HG03442 (cell line): ENCODE data around the gene SH3GLB2.

Experiments used
- ATAC-seq: cut with Tn5 transposase; IDR thresholded peaks from one replicate; pipeline ENCODE4 v1.9.1; 2021; ENCODE audit warnings: mild to moderate bottlenecking, moderate library complexity; ENCODE audit not compliant: unreplicated experiment

SH3GLB2 gene

DNA sequence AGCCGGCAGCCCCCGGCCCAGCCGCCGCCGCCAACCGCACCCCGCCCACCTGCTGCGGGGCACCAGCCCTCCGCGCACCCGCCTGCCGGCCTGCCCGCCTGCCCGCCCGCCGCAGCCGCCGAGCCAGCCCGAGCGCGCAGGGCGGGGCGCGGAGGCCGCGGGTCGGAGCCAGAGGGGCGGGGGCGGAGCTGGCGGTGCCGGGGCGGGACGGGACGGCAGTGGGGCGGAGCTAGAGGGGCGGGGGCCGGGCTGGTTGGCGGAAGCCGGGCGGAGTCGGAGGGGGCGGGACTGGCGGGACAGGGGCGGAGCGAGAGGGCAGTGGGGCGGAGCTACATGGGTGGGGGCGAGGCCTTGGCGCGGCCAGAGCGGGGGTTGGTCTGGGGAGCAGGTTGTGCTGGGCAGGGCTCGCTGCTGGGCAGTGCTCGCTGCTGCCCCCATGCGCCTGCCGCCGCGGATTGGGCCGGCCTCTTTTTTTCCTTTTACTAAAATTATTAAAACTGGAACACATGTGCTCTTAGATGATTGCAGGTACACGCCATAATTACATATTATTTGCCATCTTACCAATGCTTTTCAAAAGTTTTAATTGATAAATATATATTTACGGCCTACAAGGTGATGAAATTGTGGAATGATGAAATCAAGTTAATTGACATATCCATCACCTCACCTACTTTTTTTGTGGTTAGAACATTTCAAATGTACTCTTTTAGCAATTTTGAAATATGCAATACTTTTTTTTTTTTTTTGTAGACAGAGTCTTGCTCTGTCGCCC is at the start of gene SH3GLB2:
Gene SH3GLB2, minus strand, starts transcription at position 140 of the 775 bp plus-strand sequence. CDS start 177 bp downstream, outside the sequence.
- peak; percentile 71 for ATAC-seq

- no peak for ATAC-seq
Observed at GRCh38 chr9:129077236-129077635, 49.1 kb upstream of the SH3GLB2 start.

- ATAC-seq: no peak
Observed at GRCh38 chr9:129076640-129077037, 48.5 kb upstream of the SH3GLB2 start.

GRCh38 chr9:129075996-129076639 is 48.0 kb upstream of the SH3GLB2 start:
- no peak for ATAC-seq

DNA sequence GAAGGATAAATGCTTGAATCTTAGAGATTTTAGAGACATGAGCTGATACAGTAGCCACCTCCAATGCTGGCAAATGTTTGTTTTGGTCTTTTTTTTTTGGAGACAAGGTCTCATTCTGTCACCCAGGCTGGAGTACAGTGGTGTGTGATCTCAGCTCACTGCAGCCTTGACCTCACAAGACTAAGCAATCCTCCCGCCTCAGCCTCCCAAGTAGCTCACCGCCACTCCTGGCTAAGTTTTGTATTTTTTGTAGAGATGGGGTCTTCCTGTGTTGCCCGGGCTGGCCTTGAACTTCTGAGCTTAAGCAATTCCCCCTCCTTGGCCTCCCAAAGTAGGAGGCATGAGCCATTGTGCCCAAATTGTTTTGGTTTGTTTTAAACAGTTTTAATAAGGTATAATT is 46.0 kb upstream of the SH3GLB2 start:
- ATAC-seq: no peak

- no peak for ATAC-seq
Observed at GRCh38 chr9:129073404-129073803, 45.3 kb upstream of the SH3GLB2 start.

DNA sequence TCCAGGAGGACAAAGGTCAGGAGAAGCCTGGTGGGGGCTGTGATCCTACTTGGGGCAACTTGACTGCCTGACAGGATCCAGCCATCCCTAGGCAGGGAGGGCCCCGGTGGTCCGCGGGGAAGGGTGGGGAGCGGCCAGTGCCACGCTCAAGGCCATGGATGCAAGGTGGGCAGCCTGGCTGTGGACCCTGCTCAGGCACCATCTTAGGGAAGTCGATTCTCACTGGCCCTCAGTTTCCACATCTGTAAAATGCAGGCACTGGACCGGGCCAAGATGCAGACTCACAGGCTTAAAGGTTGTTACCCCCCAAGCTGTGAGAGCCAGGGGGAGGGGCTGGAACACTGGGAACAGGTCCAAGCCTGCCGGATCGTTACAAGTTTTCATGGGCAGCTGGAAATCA is 44.0 kb upstream of the SH3GLB2 start:
- no peak for ATAC-seq

DNA sequence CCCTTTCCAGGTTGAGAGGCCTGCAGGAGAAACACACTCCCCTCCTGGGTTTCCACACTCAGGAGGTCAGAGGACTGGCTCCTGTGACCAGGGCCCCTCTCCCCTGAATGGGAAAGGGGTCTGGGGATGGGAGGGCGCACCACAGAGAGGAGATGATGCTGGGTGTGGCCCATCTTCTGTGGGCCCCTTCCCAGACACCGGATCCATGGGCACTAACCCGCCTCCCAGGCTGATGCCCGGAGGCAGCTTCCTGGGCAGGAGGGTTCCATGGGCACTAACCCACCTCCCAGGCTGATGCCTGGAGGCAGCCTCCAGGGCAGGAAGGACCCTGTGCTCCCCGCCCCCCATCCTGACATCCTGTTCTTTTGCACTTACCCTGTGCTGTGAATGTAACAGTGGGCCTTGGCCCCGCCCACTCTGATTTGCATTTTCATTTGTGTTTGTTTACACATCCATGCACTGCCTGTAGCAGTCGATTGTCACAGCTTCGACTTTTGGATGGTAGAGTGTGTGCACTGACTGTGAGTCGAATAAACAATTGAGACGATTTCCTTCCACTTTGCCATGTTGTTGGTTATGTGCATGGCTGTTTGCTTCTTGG is 43.5 kb upstream of the SH3GLB2 start:
- ATAC-seq: no peak

DNA sequence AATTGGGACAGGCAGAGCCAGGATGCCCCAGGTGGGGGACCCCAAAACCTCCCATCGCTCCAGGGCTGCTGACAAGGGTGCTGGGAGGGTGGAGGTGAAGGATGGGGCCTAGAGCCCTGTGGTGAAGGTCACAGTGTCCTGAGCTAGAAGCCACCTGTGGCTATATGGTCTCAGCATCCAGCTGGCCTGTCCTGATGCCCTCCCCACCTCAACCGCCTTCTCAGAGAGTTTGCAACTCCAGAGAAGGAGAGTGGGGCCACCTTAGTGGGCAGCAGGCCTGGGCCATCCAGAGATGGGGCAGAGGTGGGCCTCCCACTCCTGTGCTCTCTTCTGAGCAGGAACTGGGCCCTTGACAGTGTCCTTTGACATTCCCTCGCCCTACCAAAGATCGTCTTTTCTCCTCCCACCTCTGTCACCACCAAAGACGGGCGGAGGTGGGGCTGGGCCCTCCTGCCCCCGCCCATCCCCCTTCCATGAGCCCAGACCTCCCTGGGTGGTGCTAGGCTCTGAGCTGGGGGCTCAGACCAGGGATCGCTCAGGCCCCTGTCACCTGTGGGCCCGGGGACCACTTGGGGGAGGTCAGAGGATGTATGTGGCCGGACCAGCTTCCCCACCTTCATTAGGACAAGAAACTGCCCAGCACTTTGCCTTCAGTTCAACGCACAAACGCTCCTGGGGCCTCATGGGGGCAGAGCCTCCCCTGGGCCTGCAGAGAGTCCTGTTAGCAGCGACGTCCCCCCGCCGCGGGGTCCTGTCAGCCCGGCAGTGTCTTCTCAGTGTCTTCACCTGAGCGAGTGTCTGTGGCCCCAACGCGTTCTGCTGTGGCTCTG is 42.8 kb upstream of the SH3GLB2 start:
- ATAC-seq: no peak

GRCh38 chr9:129069862-129070641 is 41.9 kb upstream of the SH3GLB2 start:
- ATAC-seq: no peak

DNA sequence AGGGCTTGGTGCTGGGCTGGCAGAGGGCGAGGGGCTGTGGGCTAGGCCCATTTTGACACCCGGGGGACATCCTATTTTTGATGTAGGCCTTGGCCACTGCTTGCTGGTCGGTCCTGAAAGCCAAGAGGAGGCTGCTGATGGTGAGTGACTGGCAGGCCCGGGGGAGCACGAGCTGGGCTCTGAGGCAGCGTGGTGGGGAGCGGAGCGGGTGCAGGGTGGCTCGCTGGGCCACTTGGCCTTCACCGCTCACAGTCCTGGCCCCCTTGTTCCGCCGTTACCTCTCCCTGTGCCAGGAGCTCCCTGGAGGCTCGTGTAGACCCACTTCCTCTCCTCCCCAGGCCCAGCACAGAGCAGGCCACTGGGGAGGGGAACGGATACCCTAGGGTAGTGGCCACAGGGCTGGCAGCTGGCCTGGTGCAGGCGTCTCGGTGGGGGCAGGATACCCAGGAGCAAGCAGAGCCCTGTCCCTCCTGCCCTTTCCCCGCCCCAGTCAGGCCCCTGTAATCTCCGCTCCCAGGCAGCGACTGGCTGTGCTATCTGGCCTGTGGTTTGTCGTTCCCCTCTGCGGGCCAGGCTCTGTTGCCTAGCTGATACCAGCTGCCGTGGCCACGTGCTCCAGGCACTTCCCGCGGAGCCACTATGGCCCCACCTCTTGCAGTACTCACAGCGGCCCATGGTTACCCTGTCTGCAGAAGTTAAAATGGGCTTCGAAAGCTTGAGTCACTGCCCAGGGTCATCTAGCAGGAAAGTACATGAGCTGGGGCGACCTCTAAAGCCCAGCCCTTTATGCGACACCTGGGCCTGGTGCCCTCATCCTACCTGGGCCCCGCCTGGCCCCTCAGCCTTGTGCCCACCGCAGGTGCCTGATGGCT is 41.1 kb upstream of the SH3GLB2 start:
- no peak for ATAC-seq

GRCh38 chr9:129068110-129068509 is 40.0 kb upstream of the SH3GLB2 start:
- no peak for ATAC-seq

DNA sequence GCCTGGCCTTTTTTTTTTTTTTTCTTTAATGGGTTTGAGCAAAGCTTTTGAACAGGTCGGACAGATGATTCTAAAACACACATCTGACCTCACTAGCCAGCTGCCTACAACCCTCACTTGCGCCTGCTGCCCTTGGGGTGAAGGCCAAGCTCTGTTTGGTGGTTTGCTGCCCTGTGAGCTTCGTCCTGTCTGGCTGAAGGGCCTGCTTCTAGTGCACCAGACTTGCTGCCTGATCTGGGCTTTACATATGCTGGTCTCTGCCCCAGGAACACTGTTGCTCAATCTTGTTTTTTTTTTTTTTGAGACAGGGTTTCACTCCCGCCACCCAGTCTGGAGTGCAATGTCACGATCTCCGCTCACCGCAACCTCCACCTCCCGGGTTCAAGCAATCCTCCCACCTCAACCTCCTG is 36.4 kb upstream of the SH3GLB2 start:
- no peak for ATAC-seq

- ATAC-seq: no peak
Observed at GRCh38 chr9:129063061-129063460, 34.9 kb upstream of the SH3GLB2 start.

GRCh38 chr9:129060991-129061390 is 32.9 kb upstream of the SH3GLB2 start:
- no peak for ATAC-seq

DNA sequence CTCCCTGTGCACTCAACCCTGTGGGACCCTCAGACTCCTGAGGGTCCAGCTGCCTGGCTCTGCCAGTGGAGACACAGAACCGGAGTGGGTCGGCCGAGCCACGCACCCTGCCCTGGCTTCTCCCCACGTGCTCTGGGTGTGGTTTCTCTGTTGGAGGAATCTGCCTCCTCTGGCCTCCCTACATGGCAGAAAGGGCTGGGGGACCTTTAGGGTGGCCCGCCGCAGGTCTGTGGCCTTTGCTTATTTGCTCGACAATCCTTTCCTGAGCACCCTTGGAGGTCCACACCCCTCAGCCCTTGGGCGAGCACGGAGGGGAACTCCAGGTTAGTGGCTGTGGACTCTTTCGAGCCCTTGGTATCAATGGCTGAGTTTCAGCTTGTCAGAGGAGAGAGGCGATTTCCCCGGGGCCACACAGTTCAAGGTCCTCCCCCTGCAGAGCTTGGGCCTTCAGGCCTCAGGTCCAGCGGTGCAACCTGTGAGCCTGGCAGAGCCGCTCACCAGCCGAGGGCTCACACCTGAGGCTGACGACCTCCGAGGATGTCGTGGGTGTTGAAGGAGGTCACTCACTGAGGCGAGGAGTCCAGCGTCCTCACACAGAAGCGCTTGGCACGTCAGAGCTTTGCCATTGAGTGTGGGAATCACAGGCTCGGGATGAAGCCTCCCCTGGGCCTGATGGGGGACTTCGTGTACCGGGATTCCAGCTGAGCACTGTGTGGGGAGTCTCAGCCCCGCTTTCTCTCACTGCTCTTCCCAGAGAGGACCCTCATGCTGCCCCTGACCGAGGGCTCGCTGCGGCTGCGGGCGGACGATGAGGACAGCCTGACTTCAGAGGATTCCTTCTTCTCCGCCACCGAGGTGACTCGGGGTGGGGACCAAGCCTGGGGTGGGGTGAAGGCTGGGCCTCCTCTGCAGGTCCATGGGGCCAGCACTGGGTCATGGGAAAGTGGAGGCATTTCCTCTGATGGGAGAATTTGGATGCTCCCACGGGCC is 32.0 kb upstream of the SH3GLB2 start:
- ATAC-seq: no peak

DNA sequence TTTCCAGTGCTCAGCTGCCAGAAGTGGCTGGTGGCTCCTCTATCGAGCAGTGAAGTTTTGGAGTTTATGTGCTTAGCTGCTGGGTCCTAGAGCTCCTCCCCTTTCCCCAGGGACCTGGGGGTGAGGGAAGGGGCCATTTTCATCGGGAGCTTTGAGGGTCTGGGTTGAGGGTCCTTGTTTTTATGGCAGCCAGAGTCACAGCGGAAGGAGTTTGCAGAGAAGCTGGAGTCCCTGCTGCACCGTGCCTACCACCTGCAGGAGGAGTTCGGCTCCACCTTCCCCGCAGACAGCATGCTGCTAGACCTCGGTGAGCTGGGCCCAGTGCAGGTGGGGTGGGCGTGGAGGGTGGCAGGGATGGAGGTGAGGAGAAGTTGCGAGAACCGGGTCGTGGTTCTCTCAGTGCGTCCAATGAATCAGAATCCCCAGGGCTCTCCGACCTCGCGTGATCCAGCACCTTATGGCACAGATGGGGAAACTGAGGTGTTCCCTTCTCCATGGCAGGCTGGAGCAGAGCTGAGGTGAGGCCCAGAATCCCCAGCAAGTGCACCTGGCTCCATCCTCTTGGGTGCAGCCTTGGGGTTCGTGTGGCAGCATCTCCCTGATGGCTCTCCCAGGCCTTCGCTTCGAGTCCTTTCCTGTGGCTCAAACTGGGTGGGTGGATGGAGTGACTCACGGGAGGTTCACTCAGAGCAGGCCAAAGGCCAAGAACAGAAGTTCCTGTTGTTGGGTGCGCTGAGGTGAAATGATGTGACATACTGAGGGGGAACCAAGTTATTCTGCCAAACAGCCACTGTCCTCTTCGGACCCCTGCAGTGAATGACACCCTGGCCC is 31.0 kb upstream of the SH3GLB2 start:
- ATAC-seq: no peak
